Measurements from ENCODE around the gene CCDC51. TPM values are rescaled to one million over a fixed set of nuclear protein-coding genes. Genes with fewer than 3 reads are reported as not detected.

Gene CCDC51
- total and polyA plus RNA-seq, 2 of the 13 experiments (the other 11 are each of a cell fraction or from before 2014, with no cell fraction given), result 18.1 to 29.4 TPM

DNA sequence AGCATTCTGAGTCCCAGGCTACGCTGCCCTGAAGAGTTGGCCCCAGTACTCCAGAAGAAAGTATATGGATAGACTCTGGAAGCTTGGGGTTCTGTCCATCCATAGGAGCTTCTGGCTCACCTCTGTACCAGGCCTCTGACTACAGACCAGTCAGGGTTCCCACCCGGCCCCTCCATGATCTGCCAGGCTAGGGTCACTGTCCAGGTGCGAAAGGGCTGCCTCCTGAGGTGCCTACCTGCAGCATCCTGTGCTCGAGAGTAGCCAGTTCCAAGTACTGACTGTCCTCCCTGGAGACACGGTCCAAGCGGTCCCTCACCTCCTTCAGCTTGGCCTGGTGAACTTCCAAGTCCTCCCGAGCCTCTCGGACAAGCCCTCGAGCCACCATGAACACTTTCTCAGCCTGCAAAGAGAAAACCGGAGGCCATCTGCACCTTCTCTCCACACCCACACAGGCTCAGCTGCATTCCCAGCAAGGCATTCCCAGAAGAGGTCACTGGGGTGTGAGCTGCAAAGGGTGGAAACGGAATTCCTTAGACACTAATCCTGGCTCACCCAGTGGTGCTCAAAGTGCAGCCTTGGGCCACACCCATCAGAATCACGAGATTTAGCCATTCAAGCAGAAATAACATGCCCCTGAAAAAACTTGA, 6.3 kb downstream of the CCDC51 start (continued):
- TF ChIP-seq, protein P1, sequence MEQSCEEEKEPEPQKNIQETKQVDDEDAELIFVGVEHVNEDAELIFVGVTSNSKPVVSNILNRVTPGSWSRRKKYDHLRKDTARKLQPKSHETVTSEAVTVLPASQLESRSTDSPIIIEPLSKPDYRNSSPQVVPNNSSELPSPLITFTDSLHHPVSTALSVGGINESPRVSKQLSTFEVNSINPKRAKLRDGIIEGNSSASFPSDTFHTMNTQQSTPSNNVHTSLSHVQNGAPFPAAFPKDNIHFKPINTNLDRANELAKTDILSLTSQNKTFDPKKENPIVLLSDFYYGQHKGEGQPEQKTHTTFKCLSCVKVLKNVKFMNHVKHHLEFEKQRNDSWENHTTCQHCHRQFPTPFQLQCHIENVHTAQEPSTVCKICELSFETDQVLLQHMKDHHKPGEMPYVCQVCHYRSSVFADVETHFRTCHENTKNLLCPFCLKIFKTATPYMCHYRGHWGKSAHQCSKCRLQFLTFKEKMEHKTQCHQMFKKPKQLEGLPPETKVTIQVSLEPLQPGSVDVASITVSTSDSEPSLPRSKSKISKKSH (CRISPR knock-in tag; IDR thresholded peaks at IDR 0.05; ENCODE audit: borderline replicate concordance), result no peak
- TF ChIP-seq ZBTB42 (CRISPR knock-in tag; IDR thresholded peaks at IDR 0.05) (no peak), ZNF251 (CRISPR knock-in tag; IDR thresholded peaks at IDR 0.05) (no peak), MAFF (IDR thresholded peaks at IDR 0.05; ENCODE audit: low read depth, low read length) (0 out of 2 replicates have a peak, but pooled peaks have one; percentile 1), TBX2 (CRISPR knock-in tag; IDR thresholded peaks at IDR 0.05; ENCODE audit: borderline replicate concordance) (0 out of 2 replicates have a peak, but pooled peaks have one; percentile 30), HNF4G (IDR thresholded peaks at IDR 0.05; ENCODE audit: borderline replicate concordance, low read depth, low read length) (peak; percentile 18; the same call in 1 of the 2 replicates), HNF4G (CRISPR knock-in tag; IDR thresholded peaks at IDR 0.05; ENCODE audit: borderline replicate concordance, low read depth) (no peak), LCORL (IDR thresholded peaks at IDR 0.05) (no peak), LCORL (CRISPR knock-in tag; IDR thresholded peaks at IDR 0.05) (no peak), ZZZ3 (CRISPR knock-in tag; IDR thresholded peaks at IDR 0.05; ENCODE audit: borderline replicate concordance) (no peak), CCAR2 (optimal IDR thresholded peaks at IDR 0.05; ENCODE audit: low read depth, low read length) (no peak), ZNF326 (CRISPR knock-in tag; IDR thresholded peaks at IDR 0.05; ENCODE audit: borderline replicate concordance) (no peak), SOX6 (IDR thresholded peaks at IDR 0.05) (no peak), SOX6 (CRISPR knock-in tag; IDR thresholded peaks at IDR 0.05) (no peak), ZNF136 (CRISPR knock-in tag; IDR thresholded peaks at IDR 0.05; ENCODE audit: low read depth) (no peak), KMT2B (CRISPR knock-in tag; IDR thresholded peaks at IDR 0.05) (no peak)
- TF ChIP-seq, protein P2, sequence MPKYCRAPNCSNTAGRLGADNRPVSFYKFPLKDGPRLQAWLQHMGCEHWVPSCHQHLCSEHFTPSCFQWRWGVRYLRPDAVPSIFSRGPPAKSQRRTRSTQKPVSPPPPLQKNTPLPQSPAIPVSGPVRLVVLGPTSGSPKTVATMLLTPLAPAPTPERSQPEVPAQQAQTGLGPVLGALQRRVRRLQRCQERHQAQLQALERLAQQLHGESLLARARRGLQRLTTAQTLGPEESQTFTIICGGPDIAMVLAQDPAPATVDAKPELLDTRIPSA (CRISPR knock-in tag; IDR thresholded peaks at IDR 0.05; ENCODE audit: borderline replicate concordance), result no peak
- TF ChIP-seq, protein P3, sequence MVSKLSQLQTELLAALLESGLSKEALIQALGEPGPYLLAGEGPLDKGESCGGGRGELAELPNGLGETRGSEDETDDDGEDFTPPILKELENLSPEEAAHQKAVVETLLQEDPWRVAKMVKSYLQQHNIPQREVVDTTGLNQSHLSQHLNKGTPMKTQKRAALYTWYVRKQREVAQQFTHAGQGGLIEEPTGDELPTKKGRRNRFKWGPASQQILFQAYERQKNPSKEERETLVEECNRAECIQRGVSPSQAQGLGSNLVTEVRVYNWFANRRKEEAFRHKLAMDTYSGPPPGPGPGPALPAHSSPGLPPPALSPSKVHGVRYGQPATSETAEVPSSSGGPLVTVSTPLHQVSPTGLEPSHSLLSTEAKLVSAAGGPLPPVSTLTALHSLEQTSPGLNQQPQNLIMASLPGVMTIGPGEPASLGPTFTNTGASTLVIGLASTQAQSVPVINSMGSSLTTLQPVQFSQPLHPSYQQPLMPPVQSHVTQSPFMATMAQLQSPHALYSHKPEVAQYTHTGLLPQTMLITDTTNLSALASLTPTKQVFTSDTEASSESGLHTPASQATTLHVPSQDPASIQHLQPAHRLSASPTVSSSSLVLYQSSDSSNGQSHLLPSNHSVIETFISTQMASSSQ (IDR thresholded peaks at IDR 0.05; ENCODE audit: low read depth), result no peak
- TF ChIP-seq, protein P3 (CRISPR knock-in tag; IDR thresholded peaks at IDR 0.05; ENCODE audit: borderline replicate concordance), result no peak
- TF ChIP-seq, protein P4, sequence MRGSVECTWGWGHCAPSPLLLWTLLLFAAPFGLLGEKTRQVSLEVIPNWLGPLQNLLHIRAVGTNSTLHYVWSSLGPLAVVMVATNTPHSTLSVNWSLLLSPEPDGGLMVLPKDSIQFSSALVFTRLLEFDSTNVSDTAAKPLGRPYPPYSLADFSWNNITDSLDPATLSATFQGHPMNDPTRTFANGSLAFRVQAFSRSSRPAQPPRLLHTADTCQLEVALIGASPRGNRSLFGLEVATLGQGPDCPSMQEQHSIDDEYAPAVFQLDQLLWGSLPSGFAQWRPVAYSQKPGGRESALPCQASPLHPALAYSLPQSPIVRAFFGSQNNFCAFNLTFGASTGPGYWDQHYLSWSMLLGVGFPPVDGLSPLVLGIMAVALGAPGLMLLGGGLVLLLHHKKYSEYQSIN (CRISPR knock-in tag; IDR thresholded peaks at IDR 0.05; ENCODE audit: borderline replicate concordance), result no peak
- TF ChIP-seq, protein P5, sequence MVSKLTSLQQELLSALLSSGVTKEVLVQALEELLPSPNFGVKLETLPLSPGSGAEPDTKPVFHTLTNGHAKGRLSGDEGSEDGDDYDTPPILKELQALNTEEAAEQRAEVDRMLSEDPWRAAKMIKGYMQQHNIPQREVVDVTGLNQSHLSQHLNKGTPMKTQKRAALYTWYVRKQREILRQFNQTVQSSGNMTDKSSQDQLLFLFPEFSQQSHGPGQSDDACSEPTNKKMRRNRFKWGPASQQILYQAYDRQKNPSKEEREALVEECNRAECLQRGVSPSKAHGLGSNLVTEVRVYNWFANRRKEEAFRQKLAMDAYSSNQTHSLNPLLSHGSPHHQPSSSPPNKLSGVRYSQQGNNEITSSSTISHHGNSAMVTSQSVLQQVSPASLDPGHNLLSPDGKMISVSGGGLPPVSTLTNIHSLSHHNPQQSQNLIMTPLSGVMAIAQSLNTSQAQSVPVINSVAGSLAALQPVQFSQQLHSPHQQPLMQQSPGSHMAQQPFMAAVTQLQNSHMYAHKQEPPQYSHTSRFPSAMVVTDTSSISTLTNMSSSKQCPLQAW (CRISPR knock-in tag; IDR thresholded peaks at IDR 0.05), result no peak

All from HepG2 (cell line).